Lower leg skin (tissue), 4 donors: ENCODE results near the gene TUSC2. TPM values are rescaled to one million over a fixed set of nuclear protein-coding genes. Genes with fewer than 3 reads are reported as not detected.

Experiments used
- DNase-seq, 2 donors: peaks; one replicate each; pipeline ENCODE4 v3.0.0-alpha.2; 2019; ENCODE audit warnings: low spot score in 2 of 2
- H3K4me3 ChIP-seq: fragments of 200-600 bp; sonication (generic); 2 replicates; pipeline ENCODE4 v1.5.1; 2017; ENCODE audit warnings: mild to moderate bottlenecking, low read depth; ENCODE audit not compliant: poor library complexity, severe bottlenecking
- CTCF ChIP-seq, 3 donors: fragments of 450-650 bp; IDR thresholded peaks; one replicate each; pipeline ENCODE4 v1.5.1; 2016; ENCODE audit warnings: antibody characterized with exemption in 3 of 3, mild to moderate bottlenecking in 3 of 3, moderate library complexity in 2 of 3
- POLR2A ChIP-seq, 2 donors: fragments of 450-650 bp; IDR thresholded peaks; one replicate each; pipeline ENCODE4 v1.6.1; 2016 to 2017; ENCODE audit warnings: antibody characterized with exemption in 2 of 2, mild to moderate bottlenecking in 1 of 2, moderate library complexity in 1 of 2
- WGBS, 2 donors: methylation state at CpG; one replicate each; pipeline ENCODE4 v1.1.5; 2018; 5-methylcytosine and 5-hydroxymethylcytosine counted together
- intact Hi-C: fragments of 100-400 bp; cut with DNase I; formaldehyde crosslinking; loops from one replicate; pipeline ENCODE4 v1.15.0; 2023; ENCODE audit warnings: low total_unique reads
- total RNA-seq, 4 donors: library from RNA; depleted of rRNA; stranded (reverse); fragments of >200 nt; gene quantifications; one replicate each; pipeline ENCODE4 v1.1.0, GENCODE V29; 2016

The TUSC2 gene
- total RNA-seq, 4 donors from 2014 or later: 13.1 to 24.2 (median 18.0) TPM

GRCh38 chr3:50279255-50280016, 48.6 kb downstream of the TUSC2 start:
- intact Hi-C loops: loop anchor here (10.0 kb wide), 1 partner anchor 155 kb away; no protein-coding TSS in a partner anchor
- WGBS, 2 donors: 88 to 91% methylated on average over 8 of the region's 8 CpGs
- no peak for DNase-seq
- TF ChIP-seq CTCF (IDR thresholded peaks at IDR 0.05) (no peak), POLR2A (IDR thresholded peaks at IDR 0.05) (no peak)
- no peak overlapping the region for H3K4me3 ChIP-seq

- 53 to 69% methylated on average over 2 of the region's 2 CpGs for WGBS, 2 donors
These were observed 49.2 kb downstream of the TUSC2 start, which contains the start of gene LSMEM2 for GRCh38 chr3:50278880-50279224. LSMEM2 (plus strand) TSS chr3:50279087; CDS start chr3:50279114, 27 bp downstream.

GRCh38 chr3:50278123-50278879, 49.7 kb downstream of the TUSC2 start:
- 73 to 88% methylated on average over 4 of the region's 4 CpGs for WGBS, 2 donors
- intact Hi-C loops: loop anchor here (10.0 kb wide), 1 partner anchor 154 kb away; no protein-coding TSS in a partner anchor
- no peak for TF ChIP-seq POLR2A (IDR thresholded peaks at IDR 0.05)
- TF ChIP-seq CTCF (IDR thresholded peaks at IDR 0.05): no peak
- no peak for DNase-seq
- H3K4me3 ChIP-seq: no peak overlapping the region

More at GRCh38 chr3:50278880-50279224, 49.2 kb downstream of the TUSC2 start, which contains the start of gene LSMEM2:
- TF ChIP-seq CTCF (IDR thresholded peaks at IDR 0.05) (no peak), POLR2A (IDR thresholded peaks at IDR 0.05) (no peak)
- DNase-seq: no peak
- H3K4me3 ChIP-seq: no peak within 1 kb of the TSS
- intact Hi-C loops: loop anchor here (10.0 kb wide), 1 partner anchor 154 kb away; no protein-coding TSS in a partner anchor

GRCh38 chr3:50276762-50277101, 51.3 kb downstream of the TUSC2 start:
- TF ChIP-seq CTCF (IDR thresholded peaks at IDR 0.05) (no peak), POLR2A (IDR thresholded peaks at IDR 0.05) (no peak)
- intact Hi-C loops: loop anchor here (10.0 kb wide), 1 partner anchor 152 kb away; no protein-coding TSS in a partner anchor
- no peak for DNase-seq
- no peak overlapping the region for H3K4me3 ChIP-seq
- 85 to 87% methylated on average over 17 of the region's 17 CpGs for WGBS, 2 donors

- WGBS, 2 donors: 65 to 73% methylated on average over 77 to 78 of the region's 79 CpGs
- intact Hi-C loops: loop anchor here (10.0 kb wide), 1 partner anchor 151 kb away; no protein-coding TSS in a partner anchor
- TF ChIP-seq CTCF (IDR thresholded peaks at IDR 0.05): no peak
- no peak for TF ChIP-seq POLR2A (IDR thresholded peaks at IDR 0.05)
- DNase-seq: no peak
- no peak overlapping the region for H3K4me3 ChIP-seq
These were observed 51.8 kb downstream of the TUSC2 start for GRCh38 chr3:50275996-50276761.
